Parathyroid adenoma (tissue), 2 donors: ENCODE measurements around the gene ANAPC15.

Experiments
- H2AFZ ChIP-seq: fragments of 300-600 bp; sonication (generic); one replicate; pipeline ENCODE4 v1.7.0; 2017; ENCODE audit warnings: antibody characterized with exemption, mild to moderate bottlenecking
- H3K27ac ChIP-seq: fragments of 300-600 bp; sonication (generic); one replicate; pipeline ENCODE4 v1.7.0; 2017
- H3K27me3 ChIP-seq: fragments of 300-600 bp; sonication (generic); one replicate; pipeline ENCODE4 v1.7.0; 2017; ENCODE audit warnings: low read length; ENCODE audit not compliant: control insufficient read depth, insufficient read depth
- H3K36me3 ChIP-seq: fragments of 300-600 bp; sonication (generic); one replicate; pipeline ENCODE4 v1.7.0; 2017; ENCODE audit warnings: low read length; ENCODE audit not compliant: control insufficient read depth, insufficient read depth
- H3K4me1 ChIP-seq: fragments of 300-600 bp; sonication (generic); one replicate; pipeline ENCODE4 v1.7.0; 2017; ENCODE audit warnings: control low read depth
- H3K4me2 ChIP-seq: fragments of 300-600 bp; sonication (generic); one replicate; pipeline ENCODE4 v1.7.0; 2017; ENCODE audit warnings: low read length
- H3K4me3 ChIP-seq: fragments of 300-600 bp; sonication (generic); one replicate; pipeline ENCODE4 v1.7.0; 2017; ENCODE audit warnings: low read depth, low read length
- H3K79me2 ChIP-seq: fragments of 300-600 bp; sonication (generic); one replicate; pipeline ENCODE4 v1.7.0; 2017; ENCODE audit warnings: control low read depth
- H3K9ac ChIP-seq: fragments of 300-600 bp; sonication (generic); one replicate; pipeline ENCODE4 v1.7.0; 2017; ENCODE audit warnings: mild to moderate bottlenecking
- H3K9me3 ChIP-seq: fragments of 300-600 bp; sonication (generic); one replicate; pipeline ENCODE4 v1.7.0; 2017; ENCODE audit warnings: low read length; ENCODE audit not compliant: control insufficient read depth
- CTCF ChIP-seq: fragments of 300-600 bp; sonication (generic); IDR thresholded peaks from one replicate; pipeline ENCODE4 v1.7.0; 2017; ENCODE audit warnings: antibody characterized with exemption, mild to moderate bottlenecking
- donor health status: primary hyperparathyroidism.

Gene ANAPC15

GRCh38 chr11:72125956-72126355 lies 13.5 kb upstream of the ANAPC15 start:
- Histone ChIP-seq H3K4me3 (no peak overlapping the region), H3K79me2 (no peaks in the 10 kb centered on the region), H3K4me2 (no peak overlapping the region), H3K4me1 (peaks cover 12% of the 10 kb centered on the region), H3K9ac (no peak overlapping the region), H2AFZ (no peak overlapping the region), H3K27ac (no peak overlapping the region), H3K27me3 (no peaks in the 10 kb centered on the region), H3K9me3 (no peaks in the 10 kb centered on the region), H3K36me3 (no peaks in the 10 kb centered on the region)
- no peak for TF ChIP-seq CTCF

GRCh38 chr11:72124046-72124445 lies 11.6 kb upstream of the ANAPC15 start:
- Histone ChIP-seq H3K4me3 (no peak overlapping the region), H3K36me3 (no peaks in the 10 kb centered on the region), H2AFZ (peak overlapping the region; percentile 38), H3K9ac (no peak overlapping the region), H3K27me3 (no peaks in the 10 kb centered on the region), H3K79me2 (no peaks in the 10 kb centered on the region), H3K27ac (no peak overlapping the region), H3K4me1 (peaks cover 12% of the 10 kb centered on the region), H3K4me2 (no peak overlapping the region), H3K9me3 (no peaks in the 10 kb centered on the region)
- no peak for TF ChIP-seq CTCF

- no peaks in the 10 kb centered on the region for H3K79me2 ChIP-seq
- H3K4me2 ChIP-seq = no peak overlapping the region
- H3K4me1 ChIP-seq = peaks cover 12% of the 10 kb centered on the region
- H2AFZ ChIP-seq = no peak overlapping the region
- H3K27ac ChIP-seq = no peak overlapping the region
- no peak overlapping the region for H3K9ac ChIP-seq
- no peaks in the 10 kb centered on the region for H3K36me3 ChIP-seq
- H3K9me3 ChIP-seq = no peaks in the 10 kb centered on the region
- H3K27me3 ChIP-seq = no peaks in the 10 kb centered on the region
- no peak for TF ChIP-seq CTCF
- no peak overlapping the region for H3K4me3 ChIP-seq
Observed at GRCh38 chr11:72123117-72123653, 10.7 kb upstream of the ANAPC15 start.

- Histone ChIP-seq H3K36me3 (no peaks in the 10 kb centered on the region), H3K9ac (no peak overlapping the region), H3K4me2 (no peak overlapping the region), H3K79me2 (no peaks in the 10 kb centered on the region), H2AFZ (no peak overlapping the region), H3K4me1 (peaks cover 12% of the 10 kb centered on the region), H3K27me3 (no peaks in the 10 kb centered on the region), H3K27ac (no peak overlapping the region), H3K9me3 (no peaks in the 10 kb centered on the region), H3K4me3 (no peak overlapping the region)
- TF ChIP-seq CTCF = no peak
Observed at GRCh38 chr11:72122607-72123006, 10.1 kb upstream of the ANAPC15 start.

GRCh38 chr11:72120930-72121329 lies 8.4 kb upstream of the ANAPC15 start:
- no peaks in the 10 kb centered on the region for H3K79me2 ChIP-seq
- H3K4me3 ChIP-seq = no peak overlapping the region
- no peak overlapping the region for H2AFZ ChIP-seq
- no peak overlapping the region for H3K4me2 ChIP-seq
- TF ChIP-seq CTCF = no peak
- H3K9ac ChIP-seq = no peak overlapping the region
- H3K4me1 ChIP-seq = peaks cover 12% of the 10 kb centered on the region
- no peaks in the 10 kb centered on the region for H3K36me3 ChIP-seq
- no peaks in the 10 kb centered on the region for H3K9me3 ChIP-seq
- H3K27me3 ChIP-seq = no peaks in the 10 kb centered on the region
- no peak overlapping the region for H3K27ac ChIP-seq
